MCF 10A (cell line): Measurements from ENCODE around the gene MAP4. TPM values are rescaled to one million over a fixed set of nuclear protein-coding genes. Genes with fewer than 3 reads are reported as not detected.

ENCODE experiments used
- BruUV-seq: library from RNA; stranded (reverse); fragments of 400-500 nt; replicated peaks from 2 replicates; lab custom pipeline; 2021; lab: Mats Ljungman, UMichigan
- CTCF ChIA-PET: fragments of 300-600 bp; sonication (Branson Sonifier 250); formaldehyde crosslinking; extraction: SDS; loops from one replicate; lab custom pipeline; 2021; ENCODE audit warnings: antibody characterized with exemption, inconsistent platforms; lab: Yijun Ruan, JAX
- POLR2A ChIA-PET: fragments of 300-600, 350-650 bp; sonication (Branson Sonifier 250); formaldehyde crosslinking; extraction: SDS; loops from one replicate; lab custom pipeline; 2020; ENCODE audit warnings: antibody characterized with exemption, inconsistent platforms; lab: Yijun Ruan, JAX
- DNase-seq: peaks from one replicate; pipeline ENCODE4 v3.0.0-alpha.2; 2018; ENCODE audit not compliant: unreplicated experiment
- H3K27ac Mint-ChIP-seq: one replicate; pipeline ENCODE4 v1.8.0; 2022; ENCODE audit warnings: mild to moderate bottlenecking, low read depth, mixed read lengths; ENCODE audit not compliant: unreplicated experiment
- H3K27me3 Mint-ChIP-seq: one replicate; pipeline ENCODE4 v1.8.0; 2022; ENCODE audit warnings: mixed read lengths; ENCODE audit not compliant: insufficient read depth, unreplicated experiment
- H3K36me3 Mint-ChIP-seq: one replicate; pipeline ENCODE4 v1.8.0; 2022; ENCODE audit warnings: mild to moderate bottlenecking, moderate library complexity, mixed read lengths; ENCODE audit not compliant: insufficient read depth, unreplicated experiment
- H3K4me1 Mint-ChIP-seq: one replicate; pipeline ENCODE4 v1.8.0; 2022; ENCODE audit warnings: mixed read lengths; ENCODE audit not compliant: insufficient read depth, unreplicated experiment
- H3K4me3 Mint-ChIP-seq: one replicate; pipeline ENCODE4 v1.8.0; 2022; ENCODE audit warnings: mild to moderate bottlenecking, moderate library complexity, mixed read lengths; ENCODE audit not compliant: unreplicated experiment
- H3K9me3 Mint-ChIP-seq: one replicate; pipeline ENCODE4 v1.8.0; 2022; ENCODE audit warnings: mixed read lengths; ENCODE audit not compliant: unreplicated experiment
- CTCF ChIP-seq: fragments of 200-600 bp; IDR thresholded peaks from one replicate; pipeline ENCODE4 v1.8.0; 2022; ENCODE audit warnings: antibody characterized with exemption, mild to moderate bottlenecking; ENCODE audit not compliant: unreplicated experiment
- intact Hi-C: fragments of 100-400 bp; cut with micrococcal nuclease; formaldehyde crosslinking; loops from 2 replicates; pipeline ENCODE4 v1.14.1; 2022
- total RNA-seq: library from RNA; stranded (reverse); gene quantifications from 2 replicates; pipeline ENCODE4 v1.2.3, GENCODE V29; 2022

MAP4 gene
- total RNA-seq, 1 experiment from 2014 or later: 217 TPM

GRCh38 chr3:47956521-47956920 is 59.7 kb downstream of the MAP4 start:
- intact Hi-C loops: no loop called here
- no peak overlapping the region for H3K27ac Mint-ChIP-seq

GRCh38 chr3:47954567-47954966 is 61.6 kb downstream of the MAP4 start:
- Mint-ChIP-seq H3K4me1 (no peaks in the 10 kb centered on the region), H3K4me3 (no peak overlapping the region), H3K27ac (no peak overlapping the region), H3K9me3 (no peaks in the 10 kb centered on the region), H3K36me3 (peaks cover 15% of the 10 kb centered on the region), H3K27me3 (no peaks in the 10 kb centered on the region)
- ChIA-PET CTCF (interaction anchor here (0.6 kb wide), 2 partner anchors 13 to 123 kb away, joined by 4 read pairs; no protein-coding TSS in a partner anchor), POLR2A (interaction anchor here (0.8 kb wide), 1 partner anchor 197 kb away, joined by 3 read pairs; no protein-coding TSS in a partner anchor)
- TF ChIP-seq CTCF: no peak
- BruUV-seq: no TSS peak
- no peak for DNase-seq
- intact Hi-C loops: no loop called here

More at GRCh38 chr3:47956521-47956920, 59.7 kb downstream of the MAP4 start:
- ChIA-PET POLR2A (interaction anchor here (0.6 kb wide), 3 partner anchors 11 to 20 kb away, joined by 3 to 5 read pairs (median 3); no protein-coding TSS in a partner anchor), CTCF (interaction anchor here (1.1 kb wide), 1 partner anchor 24 kb away, joined by 4 read pairs; no protein-coding TSS in a partner anchor)
- no peaks in the 10 kb centered on the region for H3K9me3 Mint-ChIP-seq
- H3K36me3 Mint-ChIP-seq: peaks cover 24% of the 10 kb centered on the region
- no peak for TF ChIP-seq CTCF
- H3K27me3 Mint-ChIP-seq: no peaks in the 10 kb centered on the region
- H3K4me1 Mint-ChIP-seq: peaks cover under 1% of the 10 kb centered on the region
- BruUV-seq: no TSS peak
- no peak for DNase-seq
- no peak overlapping the region for H3K4me3 Mint-ChIP-seq

- ChIA-PET CTCF (interaction anchor here (0.7 to 1.3 kb wide), 4 partner anchors 29 to 143 kb away, joined by 3 to 9 read pairs (median 4); no protein-coding TSS in a partner anchor), POLR2A (interaction anchor here (1.3 to 2.7 kb wide), 2 partner anchors 10 to 15 kb away, joined by 3 to 8 read pairs; no protein-coding TSS in a partner anchor)
Measured at GRCh38 chr3:47950453-47951169, 65.6 kb downstream of the MAP4 start.

More at GRCh38 chr3:47950453-47951169, 65.6 kb downstream of the MAP4 start:
- Mint-ChIP-seq H3K27ac (no peak overlapping the region), H3K4me1 (no peaks in the 10 kb centered on the region), H3K27me3 (no peaks in the 10 kb centered on the region), H3K36me3 (no peaks in the 10 kb centered on the region), H3K9me3 (no peaks in the 10 kb centered on the region), H3K4me3 (no peak overlapping the region)
- TF ChIP-seq CTCF: no peak
- BruUV-seq: no TSS peak
- intact Hi-C loops: no loop called here
- no peak for DNase-seq
